NCI-H748 (cell line): ENCODE data around the gene TAF4.
"Not testable (repeated sequence)": the region's sequence is repeated elsewhere in the genome, so short reads cannot be mapped to it uniquely, and the experiment has no call there.

ENCODE experiments used
- DNase-seq: peaks from one replicate; lab custom pipeline; 2025; ENCODE audit not compliant: unreplicated experiment; lab: John Stamatoyannopoulos, UW

TAF4 gene

GRCh38 chr20:62059401-62059800 lies 6.3 kb downstream of the TAF4 start:
- peak; percentile 39 for DNase-seq

GRCh38 chr20:62058941-62059340 lies 6.7 kb downstream of the TAF4 start:
- no peak for DNase-seq

- no peak for DNase-seq
Observed at GRCh38 chr20:62056975-62057374, 8.7 kb downstream of the TAF4 start.

GRCh38 chr20:62056377-62056776 lies 9.3 kb downstream of the TAF4 start:
- DNase-seq = no peak

GRCh38 chr20:62055862-62056115 lies 9.9 kb downstream of the TAF4 start:
- not testable (repeated sequence) for DNase-seq

GRCh38 chr20:62055106-62055861 lies 10.4 kb downstream of the TAF4 start:
- DNase-seq = no peak

- DNase-seq = no peak
Observed at GRCh38 chr20:62054451-62054953, 11.2 kb downstream of the TAF4 start.

- DNase-seq = no peak
Observed at GRCh38 chr20:62053465-62054196, 12.1 kb downstream of the TAF4 start.

- DNase-seq = no peak
Observed at GRCh38 chr20:62052842-62053464, 12.7 kb downstream of the TAF4 start.

- DNase-seq = no peak
Observed at GRCh38 chr20:62052336-62052841, 13.3 kb downstream of the TAF4 start.

- no peak for DNase-seq
Observed at GRCh38 chr20:62051546-62052255, 14.0 kb downstream of the TAF4 start.

- no peak for DNase-seq
Observed at GRCh38 chr20:62051144-62051543, 14.5 kb downstream of the TAF4 start.

- DNase-seq = no peak
Observed at GRCh38 chr20:62050166-62051120, 15.2 kb downstream of the TAF4 start.

GRCh38 chr20:62049342-62050165 lies 16.1 kb downstream of the TAF4 start:
- no peak for DNase-seq

GRCh38 chr20:62048821-62049291 lies 16.8 kb downstream of the TAF4 start:
- no peak for DNase-seq

GRCh38 chr20:62048346-62048761 lies 17.3 kb downstream of the TAF4 start:
- DNase-seq = no peak

GRCh38 chr20:62047666-62048345 lies 17.9 kb downstream of the TAF4 start:
- no peak for DNase-seq

- DNase-seq = no peak
Observed at GRCh38 chr20:62046431-62046830, 19.2 kb downstream of the TAF4 start.
